Coronary artery (tissue), 2 donors: ENCODE measurements around the gene UST.
"Not testable (repeated sequence)": the region's sequence is repeated elsewhere in the genome, so short reads cannot be mapped to it uniquely, and the experiment has no call there.

Experiments
- DNase-seq: peaks from one replicate; pipeline ENCODE4 v3.0.0-alpha.2; 2017; ENCODE audit warnings: low spot score
- H3K27ac ChIP-seq, 2 donors: fragments of 200-600 bp; sonication (generic); one replicate each; pipeline ENCODE4 v1.5.1; 2016 to 2019
- H3K4me3 ChIP-seq: fragments of 200-600 bp; sonication (generic); 2 replicates; pipeline ENCODE4 v1.5.1; 2016; ENCODE audit warnings: mild to moderate bottlenecking, moderate library complexity
- TF ChIP-seq, protein P1 (sequence below): fragments of 200-600 bp; sonication (generic); IDR thresholded peaks from one replicate; pipeline ENCODE4 v1.5.1; 2019; ENCODE audit warnings: antibody characterized with exemption

UST gene

GRCh38 chr6:148758492-148758891 lies 11.7 kb downstream of the UST start:
- DNase-seq, result no peak
- Histone ChIP-seq H3K27ac (no peak overlapping the region), H3K4me3 (no peak overlapping the region)
- TF ChIP-seq, protein P1, sequence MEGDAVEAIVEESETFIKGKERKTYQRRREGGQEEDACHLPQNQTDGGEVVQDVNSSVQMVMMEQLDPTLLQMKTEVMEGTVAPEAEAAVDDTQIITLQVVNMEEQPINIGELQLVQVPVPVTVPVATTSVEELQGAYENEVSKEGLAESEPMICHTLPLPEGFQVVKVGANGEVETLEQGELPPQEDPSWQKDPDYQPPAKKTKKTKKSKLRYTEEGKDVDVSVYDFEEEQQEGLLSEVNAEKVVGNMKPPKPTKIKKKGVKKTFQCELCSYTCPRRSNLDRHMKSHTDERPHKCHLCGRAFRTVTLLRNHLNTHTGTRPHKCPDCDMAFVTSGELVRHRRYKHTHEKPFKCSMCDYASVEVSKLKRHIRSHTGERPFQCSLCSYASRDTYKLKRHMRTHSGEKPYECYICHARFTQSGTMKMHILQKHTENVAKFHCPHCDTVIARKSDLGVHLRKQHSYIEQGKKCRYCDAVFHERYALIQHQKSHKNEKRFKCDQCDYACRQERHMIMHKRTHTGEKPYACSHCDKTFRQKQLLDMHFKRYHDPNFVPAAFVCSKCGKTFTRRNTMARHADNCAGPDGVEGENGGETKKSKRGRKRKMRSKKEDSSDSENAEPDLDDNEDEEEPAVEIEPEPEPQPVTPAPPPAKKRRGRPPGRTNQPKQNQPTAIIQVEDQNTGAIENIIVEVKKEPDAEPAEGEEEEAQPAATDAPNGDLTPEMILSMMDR, result no peak

DNA sequence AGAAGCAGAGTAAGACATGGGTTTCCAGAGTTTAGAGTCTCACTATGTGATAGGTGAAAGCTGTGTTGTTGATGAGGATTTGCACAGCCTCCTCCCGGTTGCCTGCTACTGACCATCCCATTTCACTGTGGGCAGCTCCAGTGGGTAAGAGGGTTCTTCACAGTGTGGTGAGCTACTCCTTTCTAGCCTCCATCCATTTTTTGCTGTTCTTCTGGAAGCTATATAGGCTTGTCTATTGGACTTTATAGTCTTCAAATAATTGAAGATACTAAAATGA lies 13.4 kb downstream of the UST start:
- Histone ChIP-seq H3K4me3 (no peak overlapping the region), H3K27ac (peak overlapping the region; percentile 34 to 36)
- TF ChIP-seq, protein P1, result no peak
- no peak for DNase-seq

GRCh38 chr6:148760568-148761526 lies 14.0 kb downstream of the UST start:
- no peak for DNase-seq
- TF ChIP-seq, protein P1, result no peak
- H3K4me3 ChIP-seq, result peak overlapping the region; percentile 68
- H3K27ac ChIP-seq, result peak overlapping the region; percentile 34 to 84

- Histone ChIP-seq H3K27ac (peak overlapping the region in 1 of 2 donors; percentile 58), H3K4me3 (peak overlapping the region; percentile 68)
- no peak for DNase-seq
- TF ChIP-seq, protein P1, result no peak
These were observed 14.7 kb downstream of the UST start for GRCh38 chr6:148761527-148762011.

DNA sequence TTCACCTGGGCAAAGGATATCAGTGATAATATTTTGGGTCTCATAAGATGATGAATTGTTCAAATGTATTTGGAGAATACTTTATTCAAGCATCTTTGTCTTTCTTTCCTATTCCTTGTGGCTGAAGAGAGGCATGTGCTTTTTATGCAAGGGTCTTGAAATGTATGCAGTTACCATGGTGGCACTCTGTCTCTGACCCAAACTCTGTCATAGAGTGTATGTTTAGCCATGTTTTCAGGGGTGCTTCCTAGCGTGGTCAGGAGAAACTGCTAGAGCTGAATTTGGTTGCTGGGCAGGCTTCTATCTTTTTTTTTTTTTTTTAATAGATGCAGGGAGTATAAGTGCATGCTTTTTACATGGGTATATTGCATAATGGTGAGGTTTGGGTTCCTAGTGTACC lies 15.4 kb downstream of the UST start:
- no peak for DNase-seq
- TF ChIP-seq, protein P1, result no peak
- Histone ChIP-seq H3K27ac (no peak overlapping the region), H3K4me3 (no peak overlapping the region)

- H3K4me3 ChIP-seq, H3K27ac ChIP-seq, DNase-seq: not testable (repeated sequence)
These were observed 17.6 kb downstream of the UST start for GRCh38 chr6:148764259-148765020.

- Histone ChIP-seq H3K4me3 (no peak overlapping the region), H3K27ac (no peak overlapping the region)
- no peak for DNase-seq
- TF ChIP-seq, protein P1, result no peak
These were observed 19.3 kb downstream of the UST start for GRCh38 chr6:148765898-148766808.
